ENCODE measurements around the gene RFX6. TPM values are rescaled to one million over a fixed set of nuclear protein-coding genes. Genes with fewer than 3 reads are reported as not detected.

RFX6 gene
- total and polyA plus RNA-seq, 2 experiments from 2014 or later = 3.7 to 6.8 TPM

DNA sequence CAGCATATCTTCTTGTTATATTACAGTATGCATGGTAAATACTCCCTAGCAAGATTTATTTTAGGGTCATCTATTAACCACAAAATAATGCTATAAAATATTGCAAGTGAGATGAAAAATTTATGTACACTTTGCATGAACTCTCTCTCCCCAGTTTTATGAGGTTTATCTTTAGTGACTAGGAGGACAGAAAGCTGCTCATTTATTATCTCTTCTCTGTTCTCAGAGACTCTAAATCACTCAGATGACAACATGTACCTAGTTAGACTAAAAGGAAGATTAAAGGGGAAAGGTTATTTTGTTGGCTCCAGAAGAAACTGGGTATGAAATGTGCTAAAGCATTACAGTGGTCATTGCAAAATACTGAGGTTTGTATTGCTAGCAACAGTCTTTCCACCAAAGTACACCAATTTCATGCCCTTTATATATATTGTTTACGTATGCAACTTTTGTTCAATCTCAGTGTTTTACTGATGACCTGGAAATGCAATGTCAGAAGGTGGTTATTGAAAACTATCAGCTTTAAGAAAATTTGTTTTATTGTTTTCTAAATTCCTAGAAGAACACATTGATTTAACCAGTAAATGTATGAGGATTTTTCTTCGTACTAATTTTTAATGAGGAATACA, 11.8 kb downstream of the RFX6 start:
- Histone ChIP-seq H3K27me3 (no peaks in the 10 kb centered on the region), H3K9me3 (ENCODE audit: low read depth) (no peaks in the 10 kb centered on the region), H4K20me1 (ENCODE audit: insufficient read depth, poor library complexity, severe bottlenecking) (no peaks in the 10 kb centered on the region), H2AFZ (no peak overlapping the region), H3K27ac (no peak overlapping the region), H3K4me1 (ENCODE audit: insufficient read depth) (peaks cover 16% of the 10 kb centered on the region), H3K36me3 (replicated peaks; ENCODE audit: insufficient read depth, low read depth) (no peaks in the 10 kb centered on the region), H3K4me3 (no peak overlapping the region), H3K79me2 (no peaks in the 10 kb centered on the region), H3K4me2 (no peak overlapping the region), H3K9me2 (replicated peaks; ENCODE audit: insufficient read depth) (no peaks in the 10 kb centered on the region)
- TF ChIP-seq EZH2phosphoT487 (IDR thresholded peaks at IDR 0.05; ENCODE audit: low read depth, severe bottlenecking, unreplicated experiment) (no peak), EZH2 (IDR thresholded peaks at IDR 0.05; ENCODE audit: borderline replicate concordance) (no peak)
- TF ChIP-seq, protein P1, sequence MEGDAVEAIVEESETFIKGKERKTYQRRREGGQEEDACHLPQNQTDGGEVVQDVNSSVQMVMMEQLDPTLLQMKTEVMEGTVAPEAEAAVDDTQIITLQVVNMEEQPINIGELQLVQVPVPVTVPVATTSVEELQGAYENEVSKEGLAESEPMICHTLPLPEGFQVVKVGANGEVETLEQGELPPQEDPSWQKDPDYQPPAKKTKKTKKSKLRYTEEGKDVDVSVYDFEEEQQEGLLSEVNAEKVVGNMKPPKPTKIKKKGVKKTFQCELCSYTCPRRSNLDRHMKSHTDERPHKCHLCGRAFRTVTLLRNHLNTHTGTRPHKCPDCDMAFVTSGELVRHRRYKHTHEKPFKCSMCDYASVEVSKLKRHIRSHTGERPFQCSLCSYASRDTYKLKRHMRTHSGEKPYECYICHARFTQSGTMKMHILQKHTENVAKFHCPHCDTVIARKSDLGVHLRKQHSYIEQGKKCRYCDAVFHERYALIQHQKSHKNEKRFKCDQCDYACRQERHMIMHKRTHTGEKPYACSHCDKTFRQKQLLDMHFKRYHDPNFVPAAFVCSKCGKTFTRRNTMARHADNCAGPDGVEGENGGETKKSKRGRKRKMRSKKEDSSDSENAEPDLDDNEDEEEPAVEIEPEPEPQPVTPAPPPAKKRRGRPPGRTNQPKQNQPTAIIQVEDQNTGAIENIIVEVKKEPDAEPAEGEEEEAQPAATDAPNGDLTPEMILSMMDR (IDR thresholded peaks at IDR 0.05; ENCODE audit: poor library complexity) = no peak
- WGBS (ENCODE audit: low lambda C conversion rate, missing lambda C conversion rate) = 59% methylated on average over 2 of the region's 2 CpGs
- no peak for DNase-seq (ENCODE audit: low spot score)

DNA sequence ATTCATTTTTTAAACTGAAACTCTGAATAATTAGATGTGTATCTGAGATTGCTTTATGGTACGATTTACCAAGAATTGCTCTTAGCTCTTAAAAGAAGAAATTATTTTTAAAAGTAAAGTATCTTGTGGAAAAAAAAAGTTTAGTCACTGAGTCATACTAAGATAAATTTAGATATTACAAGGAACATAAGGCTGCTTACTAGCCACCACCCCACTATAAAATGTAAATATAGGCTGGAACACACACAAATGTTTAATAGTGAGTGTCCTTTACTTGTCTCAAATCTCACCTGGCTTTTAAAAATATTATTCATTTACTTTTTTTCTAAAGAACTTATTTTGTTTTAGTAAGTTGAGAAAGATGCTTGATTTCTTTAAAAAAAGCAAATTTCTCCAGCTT, 17.6 kb downstream of the RFX6 start:
- TF ChIP-seq EZH2 (IDR thresholded peaks at IDR 0.05; ENCODE audit: borderline replicate concordance) (no peak), EZH2phosphoT487 (IDR thresholded peaks at IDR 0.05; ENCODE audit: low read depth, severe bottlenecking, unreplicated experiment) (no peak)
- TF ChIP-seq, protein P1 (IDR thresholded peaks at IDR 0.05; ENCODE audit: poor library complexity) = no peak
- H3K4me2 ChIP-seq = no peak overlapping the region
- no peak overlapping the region for H2AFZ ChIP-seq
- H3K36me3 ChIP-seq (replicated peaks; ENCODE audit: insufficient read depth, low read depth) = no peaks in the 10 kb centered on the region
- WGBS (ENCODE audit: low lambda C conversion rate, missing lambda C conversion rate) = 71% methylated on average over 1 of the region's 1 CpG
- no peak overlapping the region for H3K4me3 ChIP-seq
- no peak overlapping the region for H3K27ac ChIP-seq
- no peaks in the 10 kb centered on the region for H3K9me3 ChIP-seq (ENCODE audit: low read depth)
- no peaks in the 10 kb centered on the region for H3K9me2 ChIP-seq (replicated peaks; ENCODE audit: insufficient read depth)
- no peaks in the 10 kb centered on the region for H3K79me2 ChIP-seq
- peaks cover 4% of the 10 kb centered on the region for H3K4me1 ChIP-seq (ENCODE audit: insufficient read depth)
- H4K20me1 ChIP-seq (ENCODE audit: insufficient read depth, poor library complexity, severe bottlenecking) = no peaks in the 10 kb centered on the region
- H3K27me3 ChIP-seq = no peaks in the 10 kb centered on the region
- no peak for DNase-seq (ENCODE audit: low spot score)

DNA sequence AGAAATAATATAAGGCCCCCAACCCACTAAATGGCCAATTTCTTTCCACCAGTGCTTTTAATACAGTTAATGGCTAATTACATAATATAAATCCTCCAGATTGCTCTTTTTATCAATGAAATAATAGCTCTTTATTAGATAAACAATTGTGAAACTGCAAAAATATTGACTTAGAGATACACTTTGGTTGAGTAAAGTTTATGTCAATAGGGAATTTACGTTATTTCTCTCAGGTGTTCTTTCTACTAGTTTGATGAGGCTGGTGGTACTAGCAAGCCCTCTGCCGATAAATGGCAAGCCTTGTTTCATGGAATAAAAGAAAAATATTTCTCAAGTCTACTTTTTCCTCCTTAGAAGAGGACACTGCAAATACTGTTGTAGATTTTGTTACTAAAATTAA, 18.9 kb downstream of the RFX6 start:
- no peaks in the 10 kb centered on the region for H3K79me2 ChIP-seq

More for the DNA sequence above, 18.9 kb downstream of the RFX6 start:
- Histone ChIP-seq H3K9me2 (replicated peaks; ENCODE audit: insufficient read depth) (no peaks in the 10 kb centered on the region), H3K4me1 (ENCODE audit: insufficient read depth) (peaks cover 4% of the 10 kb centered on the region), H3K27me3 (no peaks in the 10 kb centered on the region), H4K20me1 (ENCODE audit: insufficient read depth, poor library complexity, severe bottlenecking) (no peaks in the 10 kb centered on the region), H2AFZ (no peak overlapping the region), H3K9me3 (ENCODE audit: low read depth) (no peaks in the 10 kb centered on the region), H3K36me3 (replicated peaks; ENCODE audit: insufficient read depth, low read depth) (no peaks in the 10 kb centered on the region), H3K4me3 (no peak overlapping the region), H3K4me2 (peak overlapping the region; percentile 13), H3K27ac (no peak overlapping the region)
- WGBS (ENCODE audit: low lambda C conversion rate, missing lambda C conversion rate) = 72% methylated on average over 2 of the region's 2 CpGs
- no peak for TF ChIP-seq EZH2phosphoT487 (IDR thresholded peaks at IDR 0.05; ENCODE audit: low read depth, severe bottlenecking, unreplicated experiment)
- TF ChIP-seq, protein P1 (IDR thresholded peaks at IDR 0.05; ENCODE audit: poor library complexity) = no peak
- TF ChIP-seq EZH2 (IDR thresholded peaks at IDR 0.05; ENCODE audit: borderline replicate concordance) = no peak
- DNase-seq (ENCODE audit: low spot score) = no peak

Measured in hepatocyte (in vitro differentiated cells).